Thoracic aorta (tissue), 2 donors: ENCODE measurements around the gene PRRC2B. TPM values are rescaled to one million over a fixed set of nuclear protein-coding genes. Genes with fewer than 3 reads are reported as not detected.

ENCODE experiments used
- ATAC-seq: fragments of 150-250 bp; one replicate; pipeline ENCODE4 v1.8.0; 2017; ENCODE audit warnings: low read depth; ENCODE audit not compliant: insufficient number of reproducible peaks, low FRiP score
- DNase-seq: peaks from one replicate; pipeline ENCODE4 v3.0.0-alpha.2; 2020; ENCODE audit warnings: low spot score
- H3K27ac ChIP-seq, 2 donors: fragments of 200-600 bp; sonication (generic); 1 replicate in 1 of 2; 2 replicates in 1 of 2; pipeline ENCODE4 v1.5.1; 2016; ENCODE audit warnings: mild to moderate bottlenecking in 2 of 2, moderate library complexity in 2 of 2
- H3K27me3 ChIP-seq: fragments of 200-600 bp; sonication (generic); replicated peaks from 2 replicates; pipeline ENCODE4 v1.6.0; 2016; ENCODE audit warnings: mild to moderate bottlenecking; ENCODE audit not compliant: insufficient read depth
- H3K36me3 ChIP-seq: fragments of 200-600 bp; sonication (generic); one replicate; pipeline ENCODE4 v1.5.1; 2016
- H3K4me1 ChIP-seq, 2 donors: fragments of 200-600 bp; sonication (generic); 1 replicate in 1 of 2; 2 replicates in 1 of 2; pipeline versions ENCODE4 v1.5.1 to v1.6.0; 2016; ENCODE audit warnings: low read depth in 2 of 2, mild to moderate bottlenecking in 1 of 2; ENCODE audit not compliant: control insufficient read depth in 1 of 2
- H3K4me3 ChIP-seq: fragments of 200-600 bp; sonication (generic); 2 replicates; pipeline ENCODE4 v1.5.1; 2016; ENCODE audit warnings: mild to moderate bottlenecking
- H3K9me3 ChIP-seq: fragments of 200-600 bp; sonication (generic); 2 replicates; pipeline ENCODE4 v1.5.1; 2016
- total RNA-seq, 2 donors: library from RNA; depleted of rRNA; stranded (reverse); fragments of >200 nt; gene quantifications; one replicate each; pipeline versions ENCODE4 v1.1.0 to v1.2.3, GENCODE V29; 2016
- TF ChIP-seq, protein P1 (sequence below): fragments of 200-600 bp; sonication (generic); IDR thresholded peaks from one replicate; pipeline ENCODE4 v1.5.1; 2019; ENCODE audit warnings: antibody characterized with exemption

The PRRC2B gene
- total RNA-seq, 2 donors from 2014 or later: 162 to 198 TPM

DNA sequence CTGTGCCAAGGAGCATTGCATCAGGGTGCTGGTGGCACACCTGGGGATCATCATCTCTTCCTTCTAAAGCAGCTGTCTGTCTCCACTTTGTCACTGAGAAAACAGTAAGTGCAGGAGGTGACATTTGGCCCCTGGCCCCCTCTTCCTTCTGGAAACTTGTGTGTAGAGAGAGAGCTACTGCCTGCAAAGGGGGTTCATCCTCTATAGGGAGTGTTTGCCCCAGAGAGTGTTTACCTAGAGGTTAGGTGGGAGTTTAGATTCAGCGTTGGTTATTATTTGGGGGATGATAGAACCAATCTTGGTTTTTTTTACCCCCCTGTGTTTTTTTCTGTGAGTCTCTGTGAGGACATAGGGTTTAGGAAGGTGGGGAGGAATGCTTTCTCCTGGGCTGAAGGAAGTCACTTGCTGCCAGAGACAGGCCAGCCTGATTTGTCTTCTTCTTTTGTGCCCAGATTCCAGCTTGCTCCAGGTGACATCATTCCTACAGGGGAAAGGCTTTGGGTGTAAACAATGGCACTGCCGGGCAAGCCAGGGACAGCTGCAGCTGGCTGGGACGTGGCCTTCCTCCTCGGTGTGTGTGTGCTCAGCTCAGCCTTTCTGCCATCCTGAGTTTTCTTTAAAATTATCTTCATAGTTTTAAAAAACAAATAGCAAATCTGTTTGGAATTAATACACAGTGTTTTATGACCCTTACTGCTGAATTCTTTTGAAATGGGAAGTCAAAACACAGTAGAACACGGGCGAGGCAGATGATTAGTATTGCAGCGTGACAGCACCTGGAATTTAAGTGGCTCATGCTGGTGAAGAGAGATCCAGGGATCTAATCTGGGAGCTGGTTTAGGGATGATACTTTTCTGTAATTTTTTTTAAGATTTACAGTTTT, 24.5 kb downstream of the PRRC2B start:
- Histone ChIP-seq H3K4me1 (peaks cover 32 to 79% of the 10 kb centered on the region in 2 donors), H3K27ac (peak overlapping the region in 1 of 2 donors; percentile 42), H3K9me3 (no peaks in the 10 kb centered on the region), H3K27me3 (no peaks in the 10 kb centered on the region), H3K36me3 (no peaks in the 10 kb centered on the region), H3K4me3 (no peak overlapping the region)
- DNase-seq (no peak), ATAC-seq (no peak)
- TF ChIP-seq, protein P1, sequence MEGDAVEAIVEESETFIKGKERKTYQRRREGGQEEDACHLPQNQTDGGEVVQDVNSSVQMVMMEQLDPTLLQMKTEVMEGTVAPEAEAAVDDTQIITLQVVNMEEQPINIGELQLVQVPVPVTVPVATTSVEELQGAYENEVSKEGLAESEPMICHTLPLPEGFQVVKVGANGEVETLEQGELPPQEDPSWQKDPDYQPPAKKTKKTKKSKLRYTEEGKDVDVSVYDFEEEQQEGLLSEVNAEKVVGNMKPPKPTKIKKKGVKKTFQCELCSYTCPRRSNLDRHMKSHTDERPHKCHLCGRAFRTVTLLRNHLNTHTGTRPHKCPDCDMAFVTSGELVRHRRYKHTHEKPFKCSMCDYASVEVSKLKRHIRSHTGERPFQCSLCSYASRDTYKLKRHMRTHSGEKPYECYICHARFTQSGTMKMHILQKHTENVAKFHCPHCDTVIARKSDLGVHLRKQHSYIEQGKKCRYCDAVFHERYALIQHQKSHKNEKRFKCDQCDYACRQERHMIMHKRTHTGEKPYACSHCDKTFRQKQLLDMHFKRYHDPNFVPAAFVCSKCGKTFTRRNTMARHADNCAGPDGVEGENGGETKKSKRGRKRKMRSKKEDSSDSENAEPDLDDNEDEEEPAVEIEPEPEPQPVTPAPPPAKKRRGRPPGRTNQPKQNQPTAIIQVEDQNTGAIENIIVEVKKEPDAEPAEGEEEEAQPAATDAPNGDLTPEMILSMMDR: no peak

DNA sequence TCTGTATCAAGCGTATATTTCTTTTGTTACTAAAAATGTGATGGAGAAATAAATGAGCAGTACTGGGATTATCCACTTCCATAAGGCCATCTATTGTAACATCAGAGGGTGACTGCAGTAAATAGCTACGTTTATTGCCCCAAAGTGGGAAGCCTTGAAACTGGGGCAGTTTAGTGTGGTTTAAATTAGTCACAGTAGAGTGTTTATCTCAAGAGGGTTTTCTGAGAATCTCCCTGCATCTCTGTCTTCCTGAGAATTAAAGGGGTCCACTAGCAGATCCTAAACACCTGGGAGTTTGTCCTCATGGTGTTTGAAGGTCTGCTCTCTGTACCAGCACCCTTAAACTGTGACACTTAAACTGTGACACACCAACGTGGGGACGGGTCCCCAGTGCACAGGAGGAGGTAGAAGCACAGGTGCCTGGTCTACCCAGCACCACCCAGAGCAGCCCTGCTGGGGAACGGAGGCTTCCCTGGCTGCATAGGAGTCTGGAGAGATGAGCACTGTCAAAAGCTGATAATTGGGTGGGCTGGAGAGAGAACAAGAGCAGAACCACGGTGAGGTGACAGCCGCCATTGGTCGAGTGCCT, 25.2 kb downstream of the PRRC2B start:
- TF ChIP-seq, protein P1: no peak
- H3K9me3 ChIP-seq: no peaks in the 10 kb centered on the region
- H3K27me3 ChIP-seq: no peaks in the 10 kb centered on the region
- no peak for DNase-seq
- H3K4me3 ChIP-seq: no peak overlapping the region
- H3K27ac ChIP-seq: peak overlapping the region in 1 of 2 donors; percentile 42
- peaks cover 38 to 86% of the 10 kb centered on the region in 2 donors for H3K4me1 ChIP-seq
- no peaks in the 10 kb centered on the region for H3K36me3 ChIP-seq
- no peak for ATAC-seq

- Histone ChIP-seq H3K27ac (no peak overlapping the region), H3K36me3 (no peaks in the 10 kb centered on the region), H3K9me3 (no peaks in the 10 kb centered on the region), H3K4me3 (no peak overlapping the region), H3K4me1 (peaks cover 40 to 90% of the 10 kb centered on the region in 2 donors), H3K27me3 (no peaks in the 10 kb centered on the region)
- TF ChIP-seq, protein P1: no peak
- ATAC-seq (no peak), DNase-seq (no peak)
These were observed 25.8 kb downstream of the PRRC2B start for GRCh38 chr9:131419716-131420115.

DNA sequence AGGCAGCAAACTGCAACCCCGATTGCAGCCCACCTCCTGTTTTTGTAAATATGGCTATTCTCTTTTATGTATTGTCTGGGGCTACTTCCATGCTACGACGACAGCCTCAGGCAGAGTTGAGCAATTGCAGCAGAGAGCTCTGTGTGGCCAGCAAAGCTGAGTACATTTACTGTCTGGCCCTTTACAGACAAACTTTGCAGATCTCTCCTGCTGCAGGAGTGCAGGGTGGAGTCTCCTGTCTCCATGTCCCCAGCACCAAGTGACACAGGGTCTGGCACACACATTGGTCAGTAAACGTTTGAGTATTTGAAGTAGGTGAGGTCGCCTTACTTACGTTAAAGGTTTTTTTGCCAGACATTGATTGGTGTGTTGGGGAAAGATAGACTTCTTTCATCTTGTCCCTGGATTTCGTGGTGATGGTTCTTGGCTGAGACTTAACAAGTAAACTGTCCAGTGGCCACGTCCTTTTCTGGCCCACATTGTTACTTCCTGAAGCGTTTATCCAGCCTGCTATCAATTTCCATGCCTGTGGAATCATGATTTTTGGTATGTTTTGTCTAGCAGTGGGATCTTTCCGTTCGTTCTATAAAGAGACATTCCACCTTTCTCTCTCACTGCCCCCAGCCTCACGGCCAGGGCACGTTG, 27.2 kb downstream of the PRRC2B start:
- Histone ChIP-seq H3K27me3 (no peaks in the 10 kb centered on the region), H3K4me3 (no peak overlapping the region), H3K4me1 (peaks cover 31 to 77% of the 10 kb centered on the region in 2 donors), H3K27ac (no peak overlapping the region), H3K9me3 (no peaks in the 10 kb centered on the region), H3K36me3 (no peaks in the 10 kb centered on the region)
- DNase-seq (no peak), ATAC-seq (no peak)
- TF ChIP-seq, protein P1: no peak

- TF ChIP-seq, protein P1: no peak
- H3K4me3 ChIP-seq: no peak overlapping the region
- no peaks in the 10 kb centered on the region for H3K9me3 ChIP-seq
- H3K27ac ChIP-seq: no peak overlapping the region
- peaks cover 31 to 77% of the 10 kb centered on the region in 2 donors for H3K4me1 ChIP-seq
- H3K27me3 ChIP-seq: no peaks in the 10 kb centered on the region
- ATAC-seq (no peak), DNase-seq (no peak)
- no peaks in the 10 kb centered on the region for H3K36me3 ChIP-seq
These were observed 27.8 kb downstream of the PRRC2B start for GRCh38 chr9:131421691-131422090.
